OCI-LY1 (cell line): Measurements from ENCODE around the gene MED22.

Source experiments
- H2AFZ ChIP-seq: fragments of 200-600 bp; sonication (generic), shearing (Covaris generic); 2 replicates; pipeline ENCODE4 v1.6.0; 2014; ENCODE audit warnings: antibody characterized with exemption, mild to moderate bottlenecking, low read length
- H3F3A ChIP-seq: fragments of 200-600 bp; sonication (generic), shearing (Covaris generic); 2 replicates; pipeline ENCODE4 v1.6.0; 2014; ENCODE audit warnings: mild to moderate bottlenecking, antibody characterized with exemption, low read length, moderate library complexity; ENCODE audit not compliant: insufficient read depth
- H3K27ac ChIP-seq: fragments of 200-600 bp; sonication (generic); 2 replicates; pipeline ENCODE4 v1.5.1; 2014; ENCODE audit warnings: low read length, mixed run types, mild to moderate bottlenecking, low read depth; ENCODE audit not compliant: poor library complexity, severe bottlenecking
- H3K27me3 ChIP-seq: fragments of 200-600 bp; sonication (generic); 2 replicates; pipeline ENCODE4 v1.6.0; 2014; ENCODE audit warnings: antibody characterized with exemption, mild to moderate bottlenecking, low read length, moderate library complexity; ENCODE audit not compliant: insufficient read depth
- H3K36me3 ChIP-seq: fragments of 200-600 bp; sonication (generic); 2 replicates; pipeline ENCODE4 v1.6.1; 2014; ENCODE audit warnings: mild to moderate bottlenecking, antibody characterized with exemption, low read length, moderate library complexity, mixed read lengths; ENCODE audit not compliant: insufficient read depth
- H3K4me1 ChIP-seq: fragments of 200-600 bp; sonication (generic); 2 replicates; pipeline ENCODE4 v1.5.1; 2014; ENCODE audit warnings: mild to moderate bottlenecking, low read length, moderate library complexity; ENCODE audit not compliant: insufficient read depth, severe bottlenecking
- H3K4me2 ChIP-seq: fragments of 200-600 bp; sonication (generic), shearing (Covaris generic); 2 replicates; pipeline ENCODE4 v1.6.1; 2014; ENCODE audit warnings: low read length
- H3K4me3 ChIP-seq: fragments of 200-600 bp; sonication (generic); 2 replicates; pipeline ENCODE4 v1.5.1; 2014; ENCODE audit warnings: low read length, low read depth, mild to moderate bottlenecking, mixed read lengths; ENCODE audit not compliant: poor library complexity, severe bottlenecking
- H3K79me2 ChIP-seq: fragments of 200-600 bp; shearing (Covaris generic); 2 replicates; pipeline ENCODE4 v1.6.1; 2016; ENCODE audit warnings: mixed run types, low read length, mixed read lengths; ENCODE audit not compliant: insufficient read depth
- H3K9ac ChIP-seq: fragments of 200-600 bp; sonication (generic), shearing (Covaris generic); 2 replicates; pipeline ENCODE4 v1.6.1; 2014; ENCODE audit warnings: mild to moderate bottlenecking, low read length, mixed read lengths
- H3K9me2 ChIP-seq: fragments of 200-600 bp; sonication (generic), shearing (Covaris generic); 2 replicates; pipeline ENCODE4 v1.6.1; 2014; ENCODE audit warnings: low read depth, mild to moderate bottlenecking, low read length, mixed read lengths
- H3K9me3 ChIP-seq: fragments of 200-600 bp; shearing (Covaris generic); 2 replicates; pipeline ENCODE4 v1.6.1; 2014; ENCODE audit warnings: low read length, mixed read lengths
- H4K20me1 ChIP-seq: fragments of 200-600 bp; sonication (generic), shearing (Covaris generic); 2 replicates; pipeline ENCODE4 v1.6.0; 2016; ENCODE audit warnings: mild to moderate bottlenecking, low read length; ENCODE audit not compliant: insufficient read depth
- CTCF ChIP-seq: fragments of 200-600 bp; sonication (generic), shearing (Covaris generic); IDR thresholded peaks from 2 replicates; pipeline ENCODE4 v1.5.1; 2017; ENCODE audit warnings: mild to moderate bottlenecking, antibody characterized with exemption, low read length, moderate library complexity, mixed read lengths
- EZH2 ChIP-seq: fragments of 200-600 bp; sonication (generic), shearing (Covaris generic); IDR thresholded peaks from 2 replicates; pipeline ENCODE4 v1.8.0; 2017; ENCODE audit warnings: borderline replicate concordance, mixed run types, mild to moderate bottlenecking, antibody characterized with exemption, low read length, moderate library complexity, mixed read lengths

Gene MED22

DNA sequence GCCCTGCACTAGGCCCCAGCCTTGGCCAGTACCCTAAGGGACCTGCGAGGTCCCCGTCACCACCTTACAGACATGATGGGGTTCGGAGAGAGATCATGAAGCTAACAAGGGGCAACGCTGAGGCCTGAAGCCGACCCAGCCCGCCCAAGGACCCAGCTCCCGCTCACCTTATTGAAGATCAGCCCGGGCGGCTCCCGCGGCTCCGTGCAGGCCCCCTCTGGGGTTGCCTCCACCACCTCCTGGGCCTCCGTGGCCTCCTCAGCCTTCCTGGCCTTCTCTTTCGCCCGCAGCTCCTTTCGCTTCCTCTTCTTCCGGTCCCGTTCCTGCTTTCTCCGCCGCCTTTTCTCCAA lies 15.6 kb downstream of the MED22 start:
- Histone ChIP-seq H3K27ac (no peak overlapping the region), H3K36me3 (peaks cover 52% of the 10 kb centered on the region), H3K9me2 (no peaks in the 10 kb centered on the region), H4K20me1 (no peaks in the 10 kb centered on the region), H3K4me3 (no peak overlapping the region), H2AFZ (no peak overlapping the region), H3K27me3 (no peaks in the 10 kb centered on the region), H3K4me1 (peaks cover 23% of the 10 kb centered on the region), H3K9ac (no peak overlapping the region), H3K9me3 (no peaks in the 10 kb centered on the region), H3F3A (0 out of 2 replicates have a peak, but pooled peaks cover 2% of the 10 kb centered on the region), H3K4me2 (no peak overlapping the region), H3K79me2 (peaks cover 13% of the 10 kb centered on the region)
- TF ChIP-seq EZH2 (no peak), CTCF (no peak)

DNA sequence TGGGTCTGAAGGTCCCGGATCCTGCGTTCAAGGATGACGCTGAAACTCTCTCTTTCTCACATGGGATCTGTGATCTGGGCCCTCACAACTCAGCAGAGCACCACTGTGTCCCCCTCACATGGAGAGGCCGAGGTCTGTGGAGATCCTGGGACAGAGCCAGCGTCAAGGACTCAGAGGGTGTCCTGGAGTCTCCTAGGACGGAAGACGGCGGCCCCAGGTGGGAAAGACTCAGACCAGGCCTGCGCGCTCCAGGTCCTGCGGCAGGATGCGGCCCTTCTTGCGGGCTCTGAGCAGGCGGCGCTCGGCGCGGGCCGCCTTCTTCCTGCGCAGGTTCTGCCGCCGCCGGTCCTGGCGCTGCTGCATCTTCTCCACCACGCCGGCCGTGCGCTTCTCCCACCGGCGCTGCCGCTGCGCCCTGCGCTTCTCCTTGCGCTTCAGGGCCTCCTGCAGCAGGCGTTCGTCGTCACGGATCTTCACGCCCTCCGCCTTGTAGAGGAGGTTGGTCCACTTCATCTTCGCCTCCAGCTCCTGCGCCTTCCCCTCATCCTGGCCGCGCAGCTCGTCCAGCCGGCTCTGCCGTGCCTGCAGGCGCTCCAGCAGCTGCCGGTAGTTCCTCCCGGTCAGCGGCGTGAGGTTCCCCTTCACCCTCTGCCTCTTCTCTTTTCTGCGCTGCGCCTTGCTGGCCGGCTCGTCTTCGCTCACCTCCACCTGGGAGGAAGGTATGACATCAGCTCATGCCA lies 16.1 kb downstream of the MED22 start:
- no peaks in the 10 kb centered on the region for H4K20me1 ChIP-seq
- no peak overlapping the region for H3K4me2 ChIP-seq
- peaks cover 52% of the 10 kb centered on the region for H3K36me3 ChIP-seq
- H3F3A ChIP-seq, result 0 out of 2 replicates have a peak, but pooled peaks cover 2% of the 10 kb centered on the region
- H3K9me2 ChIP-seq, result no peaks in the 10 kb centered on the region
- no peak overlapping the region for H3K27ac ChIP-seq
- H3K4me1 ChIP-seq, result peaks cover 17% of the 10 kb centered on the region
- H3K4me3 ChIP-seq, result no peak overlapping the region
- no peak for TF ChIP-seq CTCF
- no peak for TF ChIP-seq EZH2
- H3K9ac ChIP-seq, result no peak overlapping the region
- no peaks in the 10 kb centered on the region for H3K27me3 ChIP-seq
- no peaks in the 10 kb centered on the region for H3K9me3 ChIP-seq
- no peak overlapping the region for H2AFZ ChIP-seq
- peaks cover 13% of the 10 kb centered on the region for H3K79me2 ChIP-seq

DNA sequence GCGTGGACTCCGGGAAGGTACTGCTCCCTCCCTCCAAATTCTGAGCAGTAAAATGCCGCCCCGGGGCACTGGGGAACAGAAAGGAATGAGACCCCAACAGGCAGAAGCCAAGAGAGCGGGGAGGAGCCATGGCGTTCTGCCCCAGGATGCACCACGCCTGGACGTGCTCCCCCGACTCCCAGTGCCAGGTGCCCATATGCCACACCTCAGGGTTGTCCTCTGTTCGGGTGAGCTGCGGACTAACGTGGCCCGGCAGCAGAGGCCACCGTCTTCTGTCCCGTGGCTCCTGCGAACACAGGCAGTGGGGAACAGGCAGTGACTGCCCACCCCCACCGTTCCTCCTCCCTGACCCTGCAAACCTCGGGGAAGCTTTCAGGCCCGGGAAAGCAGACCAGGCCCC lies 16.7 kb downstream of the MED22 start:
- no peaks in the 10 kb centered on the region for H3K27me3 ChIP-seq
- H3K79me2 ChIP-seq, result peaks cover 13% of the 10 kb centered on the region
- no peaks in the 10 kb centered on the region for H4K20me1 ChIP-seq
- H3K9me2 ChIP-seq, result no peaks in the 10 kb centered on the region
- H3K4me3 ChIP-seq, result no peak overlapping the region
- no peak for TF ChIP-seq CTCF
- TF ChIP-seq EZH2, result no peak
- H3K27ac ChIP-seq, result no peak overlapping the region
- 0 out of 2 replicates have a peak, but pooled peaks cover 2% of the 10 kb centered on the region for H3F3A ChIP-seq
- H3K9ac ChIP-seq, result no peak overlapping the region
- no peak overlapping the region for H3K4me2 ChIP-seq
- peaks cover 52% of the 10 kb centered on the region for H3K36me3 ChIP-seq
- no peak overlapping the region for H2AFZ ChIP-seq
- peaks cover 11% of the 10 kb centered on the region for H3K4me1 ChIP-seq
- no peaks in the 10 kb centered on the region for H3K9me3 ChIP-seq
